GM12878 (cell line): Measurements from ENCODE around the gene ZDHHC14. TPM values are rescaled to one million over a fixed set of nuclear protein-coding genes. Genes with fewer than 3 reads are reported as not detected.

ENCODE experiments used
- BHLHE40 ChIP-seq, 2 experiments: fragments of 450-650 bp in 1 of 2; IDR thresholded peaks; 2 replicates each; pipeline ENCODE4 v1.6.1; 2011 to 2017; ENCODE audit warnings: low read depth in 2 of 2, borderline replicate concordance in 1 of 2, improper control_type of control experiment in 1 of 2, low read length in 1 of 2, mild to moderate bottlenecking in 1 of 2
- CBX3 ChIP-seq: fragments of 200-600 bp; sonication (generic); IDR thresholded peaks from 2 replicates; pipeline ENCODE4 v1.6.1; 2016; ENCODE audit warnings: low read depth, borderline replicate concordance
- NFXL1 ChIP-seq: fragments of 450-650 bp; IDR thresholded peaks from 2 replicates; pipeline ENCODE4 v1.6.1; 2017; ENCODE audit warnings: antibody characterized with exemption, mild to moderate bottlenecking, borderline replicate concordance
- RUNX3 ChIP-seq: IDR thresholded peaks from 2 replicates; pipeline ENCODE4 v1.6.1; 2012; ENCODE audit warnings: low read length, inconsistent platforms
- SMAD1 ChIP-seq: fragments of 450-650 bp; IDR thresholded peaks from 2 replicates; pipeline ENCODE4 v1.6.1; 2018; ENCODE audit warnings: mild to moderate bottlenecking, low read depth; ENCODE audit not compliant: partially characterized antibody
- TCF7 ChIP-seq: IDR thresholded peaks from 2 replicates; pipeline ENCODE4 v1.6.1; 2014; ENCODE audit warnings: antibody characterized with exemption, borderline replicate concordance
- ZNF592 ChIP-seq: fragments of 450-650 bp; IDR thresholded peaks from 2 replicates; pipeline ENCODE4 v1.6.1; 2017; ENCODE audit warnings: mild to moderate bottlenecking, moderate library complexity
- polyA plus RNA-seq, 11 experiments: library from polyadenylated mRNA; depleted of rRNA in 4 of 11; unstranded in 6 of 11; stranded (reverse) in 5 of 11; fragments of >200 nt; fragmentation: Nextera tagmentation in 4 of 11; fragmentation: Illumina TruSeq in 1 of 11; extraction: Ambion mirVana in 4 of 11; extraction: Trizol in 1 of 11; gene quantifications; 1 replicate in 1 of 11; 2 replicates in 10 of 11; pipeline versions ENCODE4 v1.2.1 to v1.2.3, GENCODE V29; 2011 to 2016; ENCODE audit warnings: inconsistent platforms in 2 of 11, missing spikeins in 2 of 11, low read depth in 1 of 11
- total RNA-seq, 4 experiments: library from RNA; depleted of rRNA in 3 of 4; stranded (reverse); fragments of >200 nt in 3 of 4; fragmentation: Illumina TruSeq in 1 of 4; extraction: Trizol in 1 of 4; gene quantifications; 2 replicates each; pipeline versions ENCODE4 v1.2.1 to v1.2.3, GENCODE V29; 2013 to 2021
- TF ChIP-seq, protein P1 (sequence below): fragments of 450-650 bp; IDR thresholded peaks from 2 replicates; pipeline ENCODE4 v1.6.1; 2016; ENCODE audit warnings: mild to moderate bottlenecking

ZDHHC14 gene
- total and polyA plus RNA-seq, 10 of the 15 experiments (the other 5 are each of a cell fraction or from before 2014, with no cell fraction given) = 0.15 to 16.0 (median 0.76) TPM; not detected in 1

GRCh38 chr6:157433678-157434081 lies 52.7 kb downstream of the ZDHHC14 start (continued):
- TF ChIP-seq, protein P1, sequence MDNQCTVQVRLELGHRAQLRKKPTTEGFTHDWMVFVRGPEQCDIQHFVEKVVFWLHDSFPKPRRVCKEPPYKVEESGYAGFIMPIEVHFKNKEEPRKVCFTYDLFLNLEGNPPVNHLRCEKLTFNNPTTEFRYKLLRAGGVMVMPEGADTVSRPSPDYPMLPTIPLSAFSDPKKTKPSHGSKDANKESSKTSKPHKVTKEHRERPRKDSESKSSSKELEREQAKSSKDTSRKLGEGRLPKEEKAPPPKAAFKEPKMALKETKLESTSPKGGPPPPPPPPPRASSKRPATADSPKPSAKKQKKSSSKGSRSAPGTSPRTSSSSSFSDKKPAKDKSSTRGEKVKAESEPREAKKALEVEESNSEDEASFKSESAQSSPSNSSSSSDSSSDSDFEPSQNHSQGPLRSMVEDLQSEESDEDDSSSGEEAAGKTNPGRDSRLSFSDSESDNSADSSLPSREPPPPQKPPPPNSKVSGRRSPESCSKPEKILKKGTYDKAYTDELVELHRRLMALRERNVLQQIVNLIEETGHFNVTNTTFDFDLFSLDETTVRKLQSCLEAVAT = no peak
- TF ChIP-seq TCF7 (no peak), NFXL1 (no peak), CBX3 (no peak), ZNF592 (no peak), SMAD1 (no peak), RUNX3 (no peak), BHLHE40 (IDR thresholded peaks at IDR 0.05; ENCODE audit: borderline replicate concordance in 1 of 2, low read depth in 2 of 2, low read length in 1 of 2) (no peak)
